Smooth muscle cell (in vitro differentiated cells): ENCODE results near the gene LMOD1. TPM values are rescaled to one million over a fixed set of nuclear protein-coding genes. Genes with fewer than 3 reads are reported as not detected.

Experiments used
- DNase-seq: peaks from one replicate; lab custom pipeline; 2025; ENCODE audit not compliant: unreplicated experiment; lab: John Stamatoyannopoulos, UW
- H2AFZ ChIP-seq: fragments of 200-600 bp; sonication (generic); 2 replicates; pipeline ENCODE4 v1.6.0; 2016; ENCODE audit warnings: antibody characterized with exemption, low read depth, mild to moderate bottlenecking
- H3F3A ChIP-seq: fragments of 200-600 bp; sonication (generic); 2 replicates; pipeline ENCODE4 v1.6.0; 2017; ENCODE audit warnings: antibody characterized with exemption, low read depth
- H3K27ac ChIP-seq: fragments of 200-600 bp; sonication (generic); 2 replicates; pipeline ENCODE4 v1.5.1; 2016; ENCODE audit warnings: low read depth, mild to moderate bottlenecking
- H3K27me3 ChIP-seq: fragments of 200-600 bp; sonication (generic); 2 replicates; pipeline ENCODE4 v1.6.1; 2016; ENCODE audit warnings: low read depth, mild to moderate bottlenecking
- H3K36me3 ChIP-seq: fragments of 200-600 bp; sonication (generic); 2 replicates; pipeline ENCODE4 v1.5.1; 2016; ENCODE audit warnings: low read depth
- H3K4me1 ChIP-seq: fragments of 200-600 bp; sonication (generic); 2 replicates; pipeline ENCODE4 v1.5.1; 2016; ENCODE audit warnings: low read depth
- H3K4me2 ChIP-seq: fragments of 200-600 bp; sonication (generic); 2 replicates; pipeline ENCODE4 v1.6.0; 2016; ENCODE audit warnings: mild to moderate bottlenecking
- H3K4me3 ChIP-seq: fragments of 200-600 bp; sonication (generic); 2 replicates; pipeline ENCODE4 v1.5.1; 2016; ENCODE audit warnings: mild to moderate bottlenecking
- H3K79me2 ChIP-seq: fragments of 200-600 bp; sonication (generic); 2 replicates; pipeline ENCODE4 v1.6.0; 2016; ENCODE audit warnings: low read depth, mild to moderate bottlenecking
- H3K9ac ChIP-seq: fragments of 200-600 bp; sonication (generic); 2 replicates; pipeline ENCODE4 v1.6.0; 2016; ENCODE audit warnings: low read depth
- H3K9me3 ChIP-seq: fragments of 200-600 bp; sonication (generic); replicated peaks from 2 replicates; pipeline ENCODE4 v1.5.1; 2016; ENCODE audit warnings: low read depth
- H4K20me1 ChIP-seq: fragments of 200-600 bp; sonication (generic); 2 replicates; pipeline ENCODE4 v1.6.0; 2016; ENCODE audit warnings: low read depth
- CTCF ChIP-seq: fragments of 200-600 bp; sonication (generic); IDR thresholded peaks from 2 replicates; pipeline ENCODE4 v1.5.1; 2017; ENCODE audit warnings: borderline replicate concordance, mild to moderate bottlenecking, antibody characterized with exemption; ENCODE audit not compliant: insufficient read depth, poor library complexity, severe bottlenecking
- WGBS: methylation state at CpG from one replicate; pipeline ENCODE4 v1.1.7; 2016; ENCODE audit warnings: low lambda C conversion rate; 5-methylcytosine and 5-hydroxymethylcytosine counted together
- polyA plus RNA-seq: library from polyadenylated mRNA; unstranded; fragments of >200 nt; fragmentation: Nextera tagmentation; extraction: Ambion mirVana; gene quantifications from 2 replicates; pipeline ENCODE4 v1.2.1, GENCODE V29; 2016
- total RNA-seq: library from RNA; depleted of rRNA; stranded (reverse); fragments of >200 nt; gene quantifications from 2 replicates; pipeline ENCODE4 v1.2.3, GENCODE V29; 2014

The LMOD1 gene
- total and polyA plus RNA-seq, 2 experiments from 2014 or later, result 4.0 to 5.6 TPM

DNA sequence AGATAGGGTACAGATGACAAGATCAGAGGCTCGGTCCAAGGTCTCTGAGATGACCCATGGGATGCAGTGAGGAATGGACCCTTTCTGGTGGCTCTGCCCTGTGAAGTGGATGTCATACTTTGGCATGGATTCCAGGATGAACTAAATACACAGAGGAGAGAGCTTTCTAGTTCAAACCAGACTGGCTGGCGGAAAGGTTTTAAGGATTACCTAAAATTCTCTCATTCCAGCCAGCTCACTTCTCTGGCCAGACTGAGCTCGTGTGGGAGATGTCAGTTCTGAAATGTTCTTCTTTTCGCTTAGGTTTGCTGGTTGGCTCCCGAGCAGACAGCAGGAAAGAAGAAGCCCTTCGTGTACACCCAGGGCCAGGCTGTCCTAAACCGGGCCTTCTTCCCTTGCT lies 42.3 kb upstream of the LMOD1 start:
- DNase-seq, result no peak
- Histone ChIP-seq H3K4me3 (no peak overlapping the region), H3K27me3 (no peaks in the 10 kb centered on the region), H3K79me2 (peaks cover 45% of the 10 kb centered on the region), H3F3A (no peaks in the 10 kb centered on the region), H4K20me1 (peaks cover 41% of the 10 kb centered on the region), H3K4me2 (no peak overlapping the region), H2AFZ (no peak overlapping the region), H3K9ac (no peak overlapping the region), H3K27ac (no peak overlapping the region), H3K36me3 (peaks cover 4% of the 10 kb centered on the region), H3K9me3 (no peaks in the 10 kb centered on the region), H3K4me1 (peaks cover 2% of the 10 kb centered on the region)
- TF ChIP-seq CTCF, result no peak
- 89% methylated on average over 7 of the region's 7 CpGs for WGBS

DNA sequence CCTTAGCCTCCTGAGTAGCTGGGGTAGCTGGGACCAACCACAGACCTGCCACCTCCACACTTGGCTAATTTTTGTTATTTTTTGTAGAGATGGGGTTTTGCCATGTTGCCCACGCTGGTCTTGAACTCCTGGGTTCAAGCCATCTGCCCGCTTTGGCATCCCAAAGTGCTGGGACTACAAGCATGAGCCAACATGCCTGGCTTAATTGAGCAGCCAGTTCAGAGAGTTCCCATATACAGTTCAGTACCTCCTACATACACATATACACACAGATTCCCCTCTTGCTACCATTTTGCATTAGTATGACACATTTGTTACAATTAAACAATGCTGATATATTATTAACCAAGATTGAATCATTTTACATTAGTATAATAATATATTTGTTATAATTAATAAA lies 39.0 kb upstream of the LMOD1 start:
- Histone ChIP-seq H3K9me3 (no peaks in the 10 kb centered on the region), H3K4me3 (no peak overlapping the region), H3K36me3 (no peaks in the 10 kb centered on the region), H4K20me1 (peaks cover 41% of the 10 kb centered on the region), H3K79me2 (peaks cover 45% of the 10 kb centered on the region), H3K9ac (no peak overlapping the region), H3K27me3 (no peaks in the 10 kb centered on the region), H3K4me2 (no peak overlapping the region), H3F3A (peaks cover 9% of the 10 kb centered on the region), H3K4me1 (peaks cover 5% of the 10 kb centered on the region), H2AFZ (no peak overlapping the region), H3K27ac (no peak overlapping the region)
- TF ChIP-seq CTCF, result no peak
- 77% methylated on average over 2 of the region's 2 CpGs for WGBS
- DNase-seq, result no peak

DNA sequence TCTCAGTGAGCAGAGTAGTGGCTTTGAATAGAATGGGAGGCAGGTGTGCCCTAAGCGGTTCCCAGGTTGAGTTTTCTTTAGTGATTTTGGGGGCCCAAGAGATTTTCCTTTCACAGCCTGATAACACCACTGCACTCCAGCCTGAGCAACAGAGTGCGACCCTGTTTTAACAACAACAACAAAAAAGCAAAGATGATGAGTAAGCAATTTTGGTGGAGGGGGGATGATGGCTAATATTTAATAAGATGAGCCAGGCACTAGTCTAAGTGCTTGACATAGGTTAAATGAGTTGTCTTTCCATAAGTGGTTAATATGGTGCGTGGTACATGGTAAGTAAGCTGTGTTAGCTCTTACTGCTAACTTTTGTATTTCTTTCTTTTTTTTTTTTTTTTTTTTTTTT lies 38.1 kb upstream of the LMOD1 start:
- no peak for DNase-seq
- no peak for TF ChIP-seq CTCF
- Histone ChIP-seq H3F3A (peaks cover 9% of the 10 kb centered on the region), H3K9ac (no peak overlapping the region), H3K79me2 (peaks cover 43% of the 10 kb centered on the region), H2AFZ (no peak overlapping the region), H3K27ac (no peak overlapping the region), H3K36me3 (no peaks in the 10 kb centered on the region), H3K9me3 (no peaks in the 10 kb centered on the region), H3K4me3 (peak overlapping the region; percentile 97), H4K20me1 (peaks cover 41% of the 10 kb centered on the region), H3K27me3 (no peaks in the 10 kb centered on the region), H3K4me1 (peaks cover 5% of the 10 kb centered on the region), H3K4me2 (peak overlapping the region; percentile 100)
- WGBS, result 96% methylated on average over 3 of the region's 3 CpGs

GRCh38 chr1:201983380-201983805 lies 37.0 kb upstream of the LMOD1 start:
- DNase-seq, result no peak
- WGBS, result 11% methylated on average over 11 of the region's 11 CpGs
- peaks cover 40% of the 10 kb centered on the region for H3K79me2 ChIP-seq

More at GRCh38 chr1:201983380-201983805, 37.0 kb upstream of the LMOD1 start:
- Histone ChIP-seq H3K36me3 (no peaks in the 10 kb centered on the region), H3F3A (peaks cover 9% of the 10 kb centered on the region), H3K9ac (peak overlapping the region; percentile 41), H2AFZ (peak overlapping the region; percentile 82), H3K27ac (peak overlapping the region; percentile 54), H4K20me1 (peaks cover 35% of the 10 kb centered on the region), H3K4me1 (peaks cover 5% of the 10 kb centered on the region), H3K4me2 (peak overlapping the region; percentile 100), H3K9me3 (no peaks in the 10 kb centered on the region), H3K27me3 (no peaks in the 10 kb centered on the region), H3K4me3 (peak overlapping the region; percentile 97)
- no peak for TF ChIP-seq CTCF
